Neural crest cell (in vitro differentiated cells): ENCODE results near the gene TMC1. TPM values are rescaled to one million over a fixed set of nuclear protein-coding genes. Genes with fewer than 3 reads are reported as not detected.

Experiments used
- DNase-seq: peaks from one replicate; pipeline ENCODE4 v3.0.0; 2021; ENCODE audit warnings: low read depth, mixed read lengths, low spot score
- H3K27ac Mint-ChIP-seq: one replicate; pipeline ENCODE4 v1.8.0; 2021; ENCODE audit warnings: mild to moderate bottlenecking, mixed read lengths; ENCODE audit not compliant: unreplicated experiment
- H3K27me3 Mint-ChIP-seq: 2 replicates; pipeline ENCODE4 v1.8.0; 2021; ENCODE audit warnings: low read depth, mild to moderate bottlenecking, mixed read lengths
- H3K36me3 Mint-ChIP-seq: 2 replicates; pipeline ENCODE4 v1.8.0; 2021; ENCODE audit warnings: low read depth, mild to moderate bottlenecking, mixed read lengths
- H3K4me1 Mint-ChIP-seq: 2 replicates; pipeline ENCODE4 v1.8.0; 2021; ENCODE audit warnings: mixed read lengths
- H3K4me3 Mint-ChIP-seq: one replicate; pipeline ENCODE4 v1.8.0; 2021; ENCODE audit warnings: mild to moderate bottlenecking, mixed read lengths
- H3K9me3 Mint-ChIP-seq: 2 replicates; pipeline ENCODE4 v1.8.0; 2021; ENCODE audit warnings: mixed read lengths
- CTCF ChIP-seq: fragments of 200-600 bp; sonication (generic); conservative IDR thresholded peaks from 2 replicates; pipeline ENCODE4 v1.5.0; 2021; ENCODE audit warnings: antibody characterized with exemption, mild to moderate bottlenecking
- total RNA-seq: library from RNA; stranded (reverse); gene quantifications from 2 replicates; pipeline ENCODE4 v1.2.1, GENCODE V29; 2021

The TMC1 gene
- total RNA-seq, 1 donor from 2014 or later: 0.33 TPM

- Mint-ChIP-seq H3K4me1 (peaks cover 2% of the 10 kb centered on the region), H3K36me3 (no peaks in the 10 kb centered on the region), H3K4me3 (no peak overlapping the region), H3K27me3 (no peaks in the 10 kb centered on the region), H3K9me3 (no peaks in the 10 kb centered on the region), H3K27ac (no peak overlapping the region)
- DNase-seq: no peak
- TF ChIP-seq CTCF: no peak
Observed at GRCh38 chr9:72489986-72490385, 31.4 kb upstream of the TMC1 start.

GRCh38 chr9:72491242-72491641 lies 30.2 kb upstream of the TMC1 start:
- Mint-ChIP-seq H3K9me3 (no peaks in the 10 kb centered on the region), H3K27me3 (no peaks in the 10 kb centered on the region), H3K4me3 (no peak overlapping the region), H3K4me1 (no peaks in the 10 kb centered on the region), H3K36me3 (no peaks in the 10 kb centered on the region), H3K27ac (no peak overlapping the region)
- no peak for TF ChIP-seq CTCF
- DNase-seq: no peak

- H3K4me3 Mint-ChIP-seq: no peak overlapping the region
- H3K9me3 Mint-ChIP-seq: no peaks in the 10 kb centered on the region
- no peak overlapping the region for H3K27ac Mint-ChIP-seq
- no peaks in the 10 kb centered on the region for H3K36me3 Mint-ChIP-seq
- no peaks in the 10 kb centered on the region for H3K4me1 Mint-ChIP-seq
- TF ChIP-seq CTCF: no peak
- H3K27me3 Mint-ChIP-seq: no peaks in the 10 kb centered on the region
- DNase-seq: no peak
Observed at GRCh38 chr9:72494051-72494450, 27.4 kb upstream of the TMC1 start.

GRCh38 chr9:72497447-72498046 lies 23.9 kb upstream of the TMC1 start:
- Mint-ChIP-seq H3K9me3 (peaks cover 3% of the 10 kb centered on the region), H3K27me3 (no peaks in the 10 kb centered on the region), H3K4me1 (no peaks in the 10 kb centered on the region), H3K36me3 (no peaks in the 10 kb centered on the region), H3K4me3 (no peak overlapping the region), H3K27ac (no peak overlapping the region)
- no peak for DNase-seq
- no peak for TF ChIP-seq CTCF

- no peak overlapping the region for H3K27ac Mint-ChIP-seq
- no peaks in the 10 kb centered on the region for H3K27me3 Mint-ChIP-seq
- no peak overlapping the region for H3K4me3 Mint-ChIP-seq
- H3K36me3 Mint-ChIP-seq: no peaks in the 10 kb centered on the region
- peaks cover 4% of the 10 kb centered on the region for H3K4me1 Mint-ChIP-seq
- DNase-seq: no peak
- no peak for TF ChIP-seq CTCF
- no peaks in the 10 kb centered on the region for H3K9me3 Mint-ChIP-seq
Observed at GRCh38 chr9:72506615-72507014, 14.8 kb upstream of the TMC1 start.
